Glutamatergic neuron (in vitro differentiated cells): ENCODE measurements around the gene THADA. TPM values are rescaled to one million over a fixed set of nuclear protein-coding genes. Genes with fewer than 3 reads are reported as not detected.

Experiments
- DNase-seq: peaks from one replicate; pipeline ENCODE4 v3.0.0; 2022
- H3K27ac Mint-ChIP-seq: one replicate; pipeline ENCODE4 v1.8.0; 2020; ENCODE audit warnings: mild to moderate bottlenecking, mixed read lengths, inconsistent platforms; ENCODE audit not compliant: unreplicated experiment
- H3K27me3 Mint-ChIP-seq: one replicate; pipeline ENCODE4 v1.8.0; 2020; ENCODE audit warnings: mild to moderate bottlenecking, moderate library complexity, mixed read lengths, inconsistent platforms; ENCODE audit not compliant: unreplicated experiment
- H3K36me3 Mint-ChIP-seq: one replicate; pipeline ENCODE4 v1.8.0; 2020; ENCODE audit warnings: mild to moderate bottlenecking, mixed read lengths, inconsistent platforms; ENCODE audit not compliant: unreplicated experiment
- H3K4me1 Mint-ChIP-seq: one replicate; pipeline ENCODE4 v1.8.0; 2020; ENCODE audit warnings: mild to moderate bottlenecking, low read depth, mixed read lengths, inconsistent platforms; ENCODE audit not compliant: unreplicated experiment
- H3K4me3 Mint-ChIP-seq: one replicate; pipeline ENCODE4 v1.8.0; 2020; ENCODE audit warnings: mild to moderate bottlenecking, mixed read lengths, inconsistent platforms; ENCODE audit not compliant: unreplicated experiment
- H3K9me3 Mint-ChIP-seq: one replicate; pipeline ENCODE4 v1.8.0; 2020; ENCODE audit warnings: mild to moderate bottlenecking, moderate library complexity, mixed read lengths, inconsistent platforms; ENCODE audit not compliant: unreplicated experiment
- CTCF ChIP-seq: fragments of 200-600 bp; sonication (generic); IDR thresholded peaks from one replicate; pipeline ENCODE4 v1.5.0; 2021; ENCODE audit not compliant: partially characterized antibody, unreplicated experiment
- long read RNA-seq: library from polyadenylated mRNA; unstranded; transcript quantifications from one replicate; pipeline ENCODE4 v2.0.0, GENCODE V29; 2020; ENCODE audit not compliant: unreplicated experiment
- total RNA-seq: library from RNA; stranded (reverse); fragmentation: NEBNext Ultra II Directional; extraction: Animal tissue kit (Norgen Biotek cat#: 25700); gene quantifications from one replicate; pipeline ENCODE4 v1.2.1, GENCODE V29; 2021; ENCODE audit not compliant: unreplicated experiment

THADA gene
- 15.0 TPM for total RNA-seq
- long read RNA-seq, partial matches to known transcripts, result 0 of 1 reads
- long read RNA-seq, other reads (novel, unspliced or antisense), result 1 of 1 reads

DNA sequence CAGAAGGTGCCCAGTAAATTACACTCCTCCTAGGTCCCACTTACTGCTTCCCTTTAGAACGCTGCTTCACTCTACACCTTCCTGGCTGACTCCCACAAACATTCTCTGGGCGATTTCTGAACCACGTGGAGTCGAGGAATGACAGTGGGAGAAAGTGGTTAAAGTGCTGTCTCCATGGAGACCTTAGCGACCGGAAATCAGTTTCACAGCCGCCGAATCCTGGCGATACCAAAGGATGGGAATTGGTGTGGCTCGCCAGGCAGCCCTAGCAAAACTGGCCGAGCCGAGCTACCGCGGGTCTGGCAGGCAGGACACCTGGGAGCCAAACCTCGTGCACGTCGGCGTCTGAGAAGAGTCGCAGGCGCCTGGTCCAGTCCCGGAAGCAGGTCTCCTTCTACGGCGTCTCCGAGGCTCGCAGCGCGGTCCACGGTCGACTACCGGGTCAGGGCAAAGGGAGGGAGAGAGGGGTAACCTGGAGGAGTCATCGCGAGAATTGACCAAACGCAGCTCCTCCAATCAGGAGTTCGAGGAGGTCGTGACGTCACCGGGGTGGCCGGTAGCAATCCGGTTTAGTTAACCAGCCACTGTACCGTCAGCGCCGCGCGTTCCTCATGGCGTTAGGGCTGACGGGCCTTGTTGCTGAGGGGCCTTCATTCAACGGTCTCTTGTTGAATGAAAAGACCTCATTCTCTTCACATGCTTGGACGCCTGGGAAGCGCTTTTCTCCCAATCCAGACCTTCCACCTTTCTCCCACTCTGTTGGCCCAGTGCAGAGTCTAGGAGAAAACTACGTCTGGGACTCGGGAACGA is at the start of gene THADA:
Gene THADA, minus strand, starts transcription at position 436 of the 810 bp plus-strand sequence. CDS start 3,646 bp downstream, outside the sequence.
- H3K36me3 Mint-ChIP-seq, result no peaks in the 10 kb centered on the region
- H3K9me3 Mint-ChIP-seq, result peaks cover 8% of the 10 kb centered on the region
- DNase-seq, result peak; percentile 99
- no peak for TF ChIP-seq CTCF
- H3K4me3 Mint-ChIP-seq, result peak within 1 kb of the TSS; percentile 92
- H3K27me3 Mint-ChIP-seq, result peaks cover 6% of the 10 kb centered on the region
- peak within 1 kb of the TSS; percentile 96 for H3K27ac Mint-ChIP-seq
- H3K4me1 Mint-ChIP-seq, result peaks cover 10% of the 10 kb centered on the region

GRCh38 chr2:43643680-43644079 is 47.8 kb upstream of the THADA start:
- TF ChIP-seq CTCF, result no peak
- no peaks in the 10 kb centered on the region for H3K27me3 Mint-ChIP-seq
- peaks cover 2% of the 10 kb centered on the region for H3K9me3 Mint-ChIP-seq
- no peak for DNase-seq
- no peak overlapping the region for H3K27ac Mint-ChIP-seq
- no peaks in the 10 kb centered on the region for H3K4me1 Mint-ChIP-seq
- no peak overlapping the region for H3K4me3 Mint-ChIP-seq
- H3K36me3 Mint-ChIP-seq, result no peaks in the 10 kb centered on the region

- H3K27ac Mint-ChIP-seq, result no peak overlapping the region
- no peak overlapping the region for H3K4me3 Mint-ChIP-seq
- no peak for TF ChIP-seq CTCF
- peaks cover 2% of the 10 kb centered on the region for H3K9me3 Mint-ChIP-seq
- no peaks in the 10 kb centered on the region for H3K36me3 Mint-ChIP-seq
- no peaks in the 10 kb centered on the region for H3K27me3 Mint-ChIP-seq
- no peak for DNase-seq
- H3K4me1 Mint-ChIP-seq, result no peaks in the 10 kb centered on the region
Observed at GRCh38 chr2:43642363-43642762, 46.5 kb upstream of the THADA start.

DNA sequence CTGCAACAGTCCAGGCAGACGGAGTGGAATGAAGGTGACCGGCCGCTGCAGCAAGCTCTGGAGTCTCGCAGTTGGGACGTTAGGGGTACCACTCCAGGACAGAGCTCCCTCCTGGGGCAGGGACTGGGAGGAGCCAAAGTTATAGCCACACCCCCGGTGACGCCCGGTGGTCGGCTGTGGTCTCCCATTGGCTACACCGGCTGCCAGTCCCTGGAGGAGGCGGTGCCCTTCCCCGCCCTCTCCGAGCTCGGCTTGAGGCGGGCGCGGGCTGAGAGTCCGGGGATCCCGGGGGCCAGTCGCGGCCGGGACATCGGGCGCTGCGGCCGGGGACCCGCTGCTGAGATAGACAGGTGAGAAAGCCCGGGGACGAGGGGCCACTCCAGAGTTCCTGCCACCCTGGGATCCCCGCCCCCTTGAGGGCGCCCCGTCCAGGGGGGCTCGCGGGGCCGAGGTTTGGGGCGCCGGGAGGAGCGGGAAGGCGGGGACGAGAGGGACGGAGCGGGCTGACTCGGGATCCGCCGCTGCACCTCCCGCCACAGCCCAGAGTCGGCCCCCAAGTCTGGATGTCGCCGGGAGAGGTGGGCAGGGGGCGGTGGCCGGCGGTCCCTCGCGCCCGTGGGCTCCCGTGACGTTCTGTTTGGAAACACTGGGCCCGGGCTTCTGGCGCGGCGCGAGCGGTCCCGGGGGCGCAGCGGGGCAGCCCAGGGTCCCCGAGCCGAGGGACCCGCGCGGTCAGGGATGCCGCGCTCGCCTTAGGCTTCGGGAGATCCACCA is 41.4 kb upstream of the THADA start, which contains the start of gene PLEKHH2:
Gene PLEKHH2, plus strand, starts transcription at position 231 of the 774 bp plus-strand sequence. CDS start 7,414 bp downstream, outside the sequence.
- DNase-seq, result peak; percentile 93
- no peaks in the 10 kb centered on the region for H3K36me3 Mint-ChIP-seq
- H3K27me3 Mint-ChIP-seq, result peaks cover 2% of the 10 kb centered on the region
- H3K4me1 Mint-ChIP-seq, result peaks cover 4% of the 10 kb centered on the region
- H3K9me3 Mint-ChIP-seq, result peaks cover 4% of the 10 kb centered on the region
- no peak within 1 kb of the TSS for H3K27ac Mint-ChIP-seq
- H3K4me3 Mint-ChIP-seq, result peak within 1 kb of the TSS; percentile 87
- no peak for TF ChIP-seq CTCF
